ENCODE measurements around the gene GM2A.

- TF ChIP-seq CTCF (IDR thresholded peaks at IDR 0.05) (no peak), POLR2A (IDR thresholded peaks at IDR 0.05) (no peak), POLR2AphosphoS5 (IDR thresholded peaks at IDR 0.05) (no peak)
Measured at GRCh38 chr5:151262532-151262931, 9.5 kb downstream of the GM2A start.

Measured in breast epithelium (tissue), 3 donors.